ENCODE data around the gene UBL3. TPM values are rescaled to one million over a fixed set of nuclear protein-coding genes. Genes with fewer than 3 reads are reported as not detected.

The UBL3 gene
- total and polyA plus RNA-seq, 8 donors: 37.2 to 50.4 (median 44.3) TPM

GRCh38 chr13:29801737-29802305, 48.6 kb downstream of the UBL3 start:
- no peaks in the 10 kb centered on the region for H3K9me3 ChIP-seq
- ATAC-seq: peak; percentile 30

GRCh38 chr13:29801102-29801501, 49.3 kb downstream of the UBL3 start:
- H3K27ac ChIP-seq: no peak overlapping the region
- no peak for DNase-seq
- H3K4me3 ChIP-seq: no peak overlapping the region
- no peaks in the 10 kb centered on the region for H3K36me3 ChIP-seq
- ATAC-seq: no peak
- H3K27me3 ChIP-seq: no peaks in the 10 kb centered on the region
- intact Hi-C loops (cut with DNase I): no loop called here
- H3K4me1 ChIP-seq: peaks cover 3 to 14% of the 10 kb centered on the region in 2 donors
- H3K9me3 ChIP-seq: no peaks in the 10 kb centered on the region
- no peak for TF ChIP-seq CTCF (IDR thresholded peaks at IDR 0.05)

More at GRCh38 chr13:29801737-29802305, 48.6 kb downstream of the UBL3 start:
- H3K36me3 ChIP-seq: no peaks in the 10 kb centered on the region
- no peak overlapping the region for H3K27ac ChIP-seq
- H3K4me1 ChIP-seq: peaks cover 3 to 14% of the 10 kb centered on the region in 2 donors
- no peak overlapping the region for H3K4me3 ChIP-seq
- intact Hi-C loops (cut with DNase I): no loop called here
- no peaks in the 10 kb centered on the region for H3K27me3 ChIP-seq
- no peak for DNase-seq
- TF ChIP-seq CTCF (IDR thresholded peaks at IDR 0.05): no peak

- intact Hi-C loops (cut with DNase I): no loop called here
- Histone ChIP-seq H3K36me3 (no peaks in the 10 kb centered on the region), H3K27ac (no peak overlapping the region), H3K4me3 (no peak overlapping the region), H3K27me3 (no peaks in the 10 kb centered on the region), H3K4me1 (peaks cover 3 to 14% of the 10 kb centered on the region in 2 donors), H3K9me3 (no peaks in the 10 kb centered on the region)
- ATAC-seq: no peak
- DNase-seq: no peak
- no peak for TF ChIP-seq CTCF (IDR thresholded peaks at IDR 0.05)
These were observed 49.7 kb downstream of the UBL3 start for GRCh38 chr13:29800687-29801086.

- TF ChIP-seq CTCF (IDR thresholded peaks at IDR 0.05): no peak
- H3K36me3 ChIP-seq: no peaks in the 10 kb centered on the region
- intact Hi-C loops (cut with DNase I): no loop called here
These were observed 51.4 kb downstream of the UBL3 start for GRCh38 chr13:29799041-29799440.

GRCh38 chr13:29791997-29792780, 58.2 kb downstream of the UBL3 start:
- intact Hi-C loops (cut with DNase I): no loop called here
- Histone ChIP-seq H3K27ac (no peak overlapping the region), H3K27me3 (no peaks in the 10 kb centered on the region), H3K4me1 (peaks cover 0 to 7% of the 10 kb centered on the region in 2 donors), H3K36me3 (no peaks in the 10 kb centered on the region), H3K9me3 (no peaks in the 10 kb centered on the region), H3K4me3 (no peak overlapping the region)
- TF ChIP-seq CTCF (IDR thresholded peaks at IDR 0.05): no peak
- DNase-seq (no peak), ATAC-seq (no peak)

More at GRCh38 chr13:29799041-29799440, 51.4 kb downstream of the UBL3 start:
- H3K4me3 ChIP-seq: no peak overlapping the region
- H3K4me1 ChIP-seq: peaks cover 3 to 14% of the 10 kb centered on the region in 2 donors
- H3K27ac ChIP-seq: no peak overlapping the region
- no peak for ATAC-seq
- no peaks in the 10 kb centered on the region for H3K27me3 ChIP-seq
- H3K9me3 ChIP-seq: no peaks in the 10 kb centered on the region
- DNase-seq: no peak
